ENCODE data around the gene MYO9B.
A peak's percentile ranks its signal among the peaks of the same experiment; 100 is the strongest.

MYO9B gene

GRCh38 chr19:17260842-17261325 is 185.3 kb downstream of the MYO9B start:
- DNase-seq, result peak in 30 of 56 donors; percentile 4 to 72 (median 22)

GRCh38 chr19:17262557-17262956 is 187.0 kb downstream of the MYO9B start:
- no peak for DNase-seq

Measured in amygdala (tissue), 56 donors.